Hypothalamus (tissue), 51 donors: ENCODE measurements around the gene ATG4B.

Source experiments
- DNase-seq, 51 donors: peaks; one replicate each; lab custom pipeline; 2025; lab: John Stamatoyannopoulos, UW

The ATG4B gene

GRCh38 chr2:241612156-241613016, 25.1 kb upstream of the ATG4B start:
- DNase-seq = no peak

GRCh38 chr2:241613017-241613780, 24.3 kb upstream of the ATG4B start:
- DNase-seq = no peak

GRCh38 chr2:241615041-241615440, 22.5 kb upstream of the ATG4B start:
- no peak for DNase-seq

GRCh38 chr2:241615522-241616052, 21.9 kb upstream of the ATG4B start:
- no peak for DNase-seq

- no peak for DNase-seq
These were observed 21.0 kb upstream of the ATG4B start for GRCh38 chr2:241616168-241617125.

GRCh38 chr2:241617431-241618154, 19.9 kb upstream of the ATG4B start:
- DNase-seq = peak in 1 of 51 donors; percentile 4

- no peak for DNase-seq
These were observed 19.1 kb upstream of the ATG4B start for GRCh38 chr2:241618296-241618805.

- no peak for DNase-seq
These were observed 18.7 kb upstream of the ATG4B start for GRCh38 chr2:241618829-241619228.

- DNase-seq = no peak
These were observed 17.7 kb upstream of the ATG4B start for GRCh38 chr2:241619597-241620418.

GRCh38 chr2:241620419-241620769, 17.1 kb upstream of the ATG4B start:
- peak in 1 of 51 donors; percentile 13 for DNase-seq

- DNase-seq = no peak
These were observed 9.8 kb upstream of the ATG4B start for GRCh38 chr2:241627675-241628074.

- DNase-seq = peak in 10 of 51 donors; percentile 7 to 60 (median 34)
These were observed 7.6 kb upstream of the ATG4B start for GRCh38 chr2:241629762-241630435.

- no peak for DNase-seq
These were observed 4.8 kb upstream of the ATG4B start for GRCh38 chr2:241632478-241633325.

GRCh38 chr2:241633561-241633960, 3.9 kb upstream of the ATG4B start:
- DNase-seq = no peak

GRCh38 chr2:241635756-241636155, 1.7 kb upstream of the ATG4B start:
- no peak for DNase-seq

GRCh38 chr2:241636182-241637017, 1.1 kb upstream of the ATG4B start:
- DNase-seq = peak in 6 of 51 donors; percentile 17 to 61 (median 39)
